DOHH2 (cell line): ENCODE results near the gene CALB2.

Experiments used
- H3F3A ChIP-seq: fragments of 200-600 bp; sonication (generic), shearing (Covaris generic); 2 replicates; pipeline ENCODE4 v1.6.0; 2016; ENCODE audit warnings: antibody characterized with exemption, mild to moderate bottlenecking; ENCODE audit not compliant: control insufficient read depth, insufficient read depth
- H3K27ac ChIP-seq: fragments of 200-600 bp; sonication (generic); 2 replicates; pipeline ENCODE4 v1.5.1; 2014; ENCODE audit warnings: low read depth, mild to moderate bottlenecking, low read length, moderate library complexity
- H3K27me3 ChIP-seq: fragments of 200-600 bp; sonication (generic); 2 replicates; pipeline ENCODE4 v1.6.1; 2014; ENCODE audit warnings: mild to moderate bottlenecking, low read length, mixed read lengths; ENCODE audit not compliant: control insufficient read depth
- H3K36me3 ChIP-seq: fragments of 200-600 bp; sonication (generic); 2 replicates; pipeline ENCODE4 v1.6.1; 2014; ENCODE audit warnings: mild to moderate bottlenecking, low read length, moderate library complexity, mixed read lengths; ENCODE audit not compliant: control insufficient read depth
- H3K4me1 ChIP-seq: fragments of 200-600 bp; sonication (generic); 2 replicates; pipeline ENCODE4 v1.6.1; 2014; ENCODE audit warnings: mild to moderate bottlenecking, low read length, mixed read lengths; ENCODE audit not compliant: control insufficient read depth
- H3K4me2 ChIP-seq: fragments of 200-600 bp; sonication (generic); 2 replicates; pipeline ENCODE4 v1.6.0; 2014; ENCODE audit warnings: mild to moderate bottlenecking, low read length, moderate library complexity
- H3K4me3 ChIP-seq: fragments of 200-600 bp; sonication (generic); 2 replicates; pipeline ENCODE4 v1.5.1; 2014; ENCODE audit warnings: mild to moderate bottlenecking, low read length, mixed read lengths
- H3K79me2 ChIP-seq: fragments of 200-600 bp; sonication (generic); 2 replicates; pipeline ENCODE4 v1.6.1; 2014; ENCODE audit warnings: mild to moderate bottlenecking, low read length, mixed read lengths; ENCODE audit not compliant: control insufficient read depth
- H3K9me2 ChIP-seq: fragments of 200-600 bp; sonication (generic); replicated peaks from 2 replicates; pipeline ENCODE4 v1.6.1; 2014; ENCODE audit warnings: mild to moderate bottlenecking, low read length, mixed read lengths; ENCODE audit not compliant: control insufficient read depth
- H3K9me3 ChIP-seq: fragments of 200-600 bp; sonication (generic); 2 replicates; pipeline ENCODE4 v1.6.1; 2014; ENCODE audit warnings: antibody characterized with exemption, low read length, mixed read lengths; ENCODE audit not compliant: control insufficient read depth, insufficient read depth
- H4K20me1 ChIP-seq: fragments of 200-600 bp; sonication (generic); 2 replicates; pipeline ENCODE4 v1.6.0; 2014; ENCODE audit warnings: low read depth, mild to moderate bottlenecking, antibody characterized with exemption, low read length, moderate library complexity; ENCODE audit not compliant: control insufficient read depth, insufficient read depth
- CTCF ChIP-seq: fragments of 200-600 bp; sonication (generic); IDR thresholded peaks from one replicate; pipeline ENCODE4 v1.5.1; 2014; ENCODE audit warnings: antibody characterized with exemption, mild to moderate bottlenecking, low read depth, low read length; ENCODE audit not compliant: poor library complexity, severe bottlenecking
- EZH2phosphoT487 ChIP-seq: fragments of 200-600 bp; sonication (generic); IDR thresholded peaks from 2 replicates; pipeline ENCODE4 v1.6.1; 2017; ENCODE audit warnings: borderline replicate concordance, mild to moderate bottlenecking, antibody characterized with exemption, low read length, moderate library complexity, mixed read lengths

Gene CALB2

GRCh38 chr16:71348262-71349085 lies 10.0 kb upstream of the CALB2 start:
- Histone ChIP-seq H3K9me2 (no peaks in the 10 kb centered on the region), H3K4me2 (no peak overlapping the region), H3K27me3 (no peaks in the 10 kb centered on the region), H3K79me2 (no peaks in the 10 kb centered on the region), H3K27ac (no peak overlapping the region), H3K36me3 (no peaks in the 10 kb centered on the region), H4K20me1 (no peaks in the 10 kb centered on the region), H3K9me3 (no peaks in the 10 kb centered on the region), H3K4me3 (no peak overlapping the region), H3F3A (no peaks in the 10 kb centered on the region), H3K4me1 (no peaks in the 10 kb centered on the region)
- TF ChIP-seq EZH2phosphoT487 (no peak), CTCF (no peak)

GRCh38 chr16:71350821-71351557 lies 7.5 kb upstream of the CALB2 start:
- Histone ChIP-seq H3K36me3 (no peaks in the 10 kb centered on the region), H4K20me1 (no peaks in the 10 kb centered on the region), H3K4me3 (no peak overlapping the region), H3K4me1 (no peaks in the 10 kb centered on the region), H3K9me2 (no peaks in the 10 kb centered on the region), H3K79me2 (no peaks in the 10 kb centered on the region), H3F3A (no peaks in the 10 kb centered on the region), H3K27me3 (no peaks in the 10 kb centered on the region; the same call in 1 of the 2 replicates), H3K4me2 (no peak overlapping the region), H3K27ac (no peak overlapping the region), H3K9me3 (no peaks in the 10 kb centered on the region)
- TF ChIP-seq CTCF (no peak), EZH2phosphoT487 (no peak)

- H3K36me3 ChIP-seq, result no peaks in the 10 kb centered on the region
- H3K4me3 ChIP-seq, result no peak overlapping the region
- no peaks in the 10 kb centered on the region for H3F3A ChIP-seq
- H3K9me2 ChIP-seq, result no peaks in the 10 kb centered on the region
- no peak overlapping the region for H3K27ac ChIP-seq
- no peaks in the 10 kb centered on the region for H3K4me1 ChIP-seq
- TF ChIP-seq CTCF (no peak), EZH2phosphoT487 (no peak)
- no peaks in the 10 kb centered on the region for H3K9me3 ChIP-seq
- H3K79me2 ChIP-seq, result no peaks in the 10 kb centered on the region
- H3K4me2 ChIP-seq, result no peak overlapping the region
- no peaks in the 10 kb centered on the region for H4K20me1 ChIP-seq
- H3K27me3 ChIP-seq, result no peaks in the 10 kb centered on the region; the same call in 1 of the 2 replicates
These were observed 7.0 kb upstream of the CALB2 start for GRCh38 chr16:71351558-71351901.
